DND-41 (cell line): ENCODE data around the gene SLC38A8.
A peak's percentile ranks its signal among the peaks of the same experiment; 100 is the strongest.

Experiments
- ATAC-seq: fragments of 200-7000 bp; cut with Tn5 transposase; 3 replicates; pipeline ENCODE4 v1.9.1; 2021; ENCODE audit warnings: low read depth; ENCODE audit not compliant: insufficient read depth
- DNase-seq: peaks from one replicate; pipeline ENCODE4 v3.0.0-alpha.2; 2020
- H2AFZ ChIP-seq: 2 replicates; pipeline ENCODE4 v1.6.0; 2012; ENCODE audit warnings: low read depth, low read length
- H3K27ac ChIP-seq: 2 replicates; pipeline ENCODE4 v1.5.1; 2012; ENCODE audit warnings: low read length, inconsistent platforms
- H3K27me3 ChIP-seq: fragments of 200-600 bp; sonication (generic); 2 replicates; pipeline ENCODE4 v1.6.0; 2012; ENCODE audit warnings: low read length, mild to moderate bottlenecking, inconsistent platforms; ENCODE audit not compliant: insufficient read depth, poor library complexity
- H3K36me3 ChIP-seq: 2 replicates; pipeline ENCODE4 v1.5.1; 2012; ENCODE audit warnings: low read length, inconsistent platforms; ENCODE audit not compliant: insufficient read depth
- H3K4me1 ChIP-seq: 2 replicates; pipeline ENCODE4 v1.5.1; 2012; ENCODE audit warnings: mild to moderate bottlenecking, low read length; ENCODE audit not compliant: insufficient read depth
- H3K4me2 ChIP-seq: 2 replicates; pipeline ENCODE4 v1.6.0; 2012; ENCODE audit warnings: mild to moderate bottlenecking, moderate library complexity, low read length, inconsistent platforms; ENCODE audit not compliant: insufficient read depth
- H3K4me3 ChIP-seq, 2 experiments: fragments of 200-600 bp in 1 of 2; shearing (Covaris generic) in 1 of 2; 2 replicates each; pipeline ENCODE4 v1.5.1; 2012 to 2016; ENCODE audit warnings: inconsistent platforms in 2 of 2, low read length in 2 of 2, mild to moderate bottlenecking in 2 of 2, low read depth in 1 of 2, moderate library complexity in 1 of 2
- H3K79me2 ChIP-seq: 2 replicates; pipeline ENCODE4 v1.6.0; 2012; ENCODE audit warnings: low read length, inconsistent platforms; ENCODE audit not compliant: insufficient read depth
- H3K9ac ChIP-seq: 2 replicates; pipeline ENCODE4 v1.6.0; 2012; ENCODE audit warnings: low read depth, mild to moderate bottlenecking, inconsistent platforms, low read length, moderate library complexity
- H3K9me3 ChIP-seq: 2 replicates; pipeline ENCODE4 v1.5.1; 2012; ENCODE audit warnings: low read length, moderate library complexity, mild to moderate bottlenecking, inconsistent platforms; ENCODE audit not compliant: insufficient read depth, severe bottlenecking
- H4K20me1 ChIP-seq: 2 replicates; pipeline ENCODE4 v1.6.0; 2012; ENCODE audit warnings: low read length; ENCODE audit not compliant: insufficient read depth
- CTCF ChIP-seq: IDR thresholded peaks from 2 replicates; pipeline ENCODE4 v1.5.1; 2012; ENCODE audit warnings: borderline replicate concordance, low read length, moderate library complexity, mild to moderate bottlenecking; ENCODE audit not compliant: poor library complexity, severe bottlenecking; ENCODE audit errors: extremely low read depth
- EZH2 ChIP-seq: IDR thresholded peaks from 3 replicates; pipeline ENCODE4 v1.6.1; 2012; ENCODE audit warnings: borderline replicate concordance, low read depth, mild to moderate bottlenecking, moderate library complexity, low read length, inconsistent platforms; ENCODE audit not compliant: severe bottlenecking

The SLC38A8 gene

DNA sequence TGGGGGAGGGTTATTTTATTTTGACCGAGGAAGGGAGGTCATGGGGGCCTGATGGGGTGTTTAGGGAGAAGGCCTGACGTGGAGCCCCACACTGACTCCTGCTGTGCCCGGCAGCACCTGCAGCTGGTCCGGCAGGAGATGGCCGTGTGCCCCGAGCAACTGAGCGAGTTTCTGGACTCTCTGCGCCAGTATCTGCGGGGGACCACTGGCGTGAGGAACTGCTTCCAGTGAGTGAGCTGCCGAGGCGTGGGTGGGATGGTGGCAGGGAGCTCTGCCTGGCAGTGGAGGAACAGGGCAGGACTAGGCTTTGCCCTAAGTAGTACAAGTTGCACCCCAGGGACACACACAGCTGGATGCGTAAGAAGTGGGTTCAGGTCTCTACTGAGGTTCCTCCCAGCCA lies 44.5 kb downstream of the SLC38A8 start:
- Histone ChIP-seq H3K4me3 (no peak overlapping the region), H3K79me2 (no peaks in the 10 kb centered on the region), H3K9ac (no peak overlapping the region), H3K4me1 (no peaks in the 10 kb centered on the region), H3K4me2 (no peak overlapping the region), H3K27ac (no peak overlapping the region), H3K27me3 (peaks cover 21% of the 10 kb centered on the region), H4K20me1 (no peaks in the 10 kb centered on the region), H3K36me3 (no peaks in the 10 kb centered on the region), H2AFZ (no peak overlapping the region), H3K9me3 (no peaks in the 10 kb centered on the region)
- DNase-seq, result no peak
- TF ChIP-seq EZH2 (no peak), CTCF (no peak)
- ATAC-seq, result no peak

GRCh38 chr16:83996481-83997252 lies 45.9 kb downstream of the SLC38A8 start:
- Histone ChIP-seq H3K27ac (no peak overlapping the region), H3K4me2 (no peak overlapping the region), H4K20me1 (no peaks in the 10 kb centered on the region), H3K9ac (no peak overlapping the region), H3K4me3 (no peak overlapping the region), H3K36me3 (no peaks in the 10 kb centered on the region), H3K4me1 (no peaks in the 10 kb centered on the region), H3K9me3 (no peaks in the 10 kb centered on the region), H2AFZ (no peak overlapping the region), H3K27me3 (peaks cover 13% of the 10 kb centered on the region), H3K79me2 (no peaks in the 10 kb centered on the region)
- TF ChIP-seq EZH2 (no peak), CTCF (peak; percentile 28)
- no peak for DNase-seq
- ATAC-seq, result no peak

DNA sequence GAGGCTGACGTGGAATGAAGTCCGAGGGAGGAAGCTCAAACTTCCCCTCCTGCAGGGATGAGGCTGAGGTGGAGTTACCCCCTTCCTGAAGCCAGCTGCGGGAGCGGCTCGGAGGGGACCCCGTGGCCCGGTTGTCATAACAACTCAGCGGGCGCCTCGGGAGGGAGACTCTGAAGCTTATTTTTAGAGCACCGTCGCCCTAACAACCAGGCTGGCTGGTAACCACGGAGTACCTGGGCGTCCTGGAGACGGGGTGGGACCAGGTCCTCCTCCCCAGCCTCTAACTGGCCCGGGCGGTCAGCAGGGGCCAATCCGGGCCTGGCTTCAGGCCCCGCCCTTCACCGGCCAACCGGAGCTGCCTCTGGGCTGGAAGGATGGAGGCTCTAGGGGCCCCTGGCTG lies 46.8 kb downstream of the SLC38A8 start:
- Histone ChIP-seq H3K9me3 (no peaks in the 10 kb centered on the region), H3K9ac (no peak overlapping the region), H3K4me3 (no peak overlapping the region), H2AFZ (no peak overlapping the region), H3K4me1 (no peaks in the 10 kb centered on the region), H3K79me2 (no peaks in the 10 kb centered on the region), H3K27ac (no peak overlapping the region), H3K36me3 (no peaks in the 10 kb centered on the region), H4K20me1 (no peaks in the 10 kb centered on the region), H3K27me3 (peaks cover 13% of the 10 kb centered on the region), H3K4me2 (no peak overlapping the region)
- DNase-seq, result no peak
- ATAC-seq, result no peak
- no peak for TF ChIP-seq CTCF
- no peak for TF ChIP-seq EZH2

DNA sequence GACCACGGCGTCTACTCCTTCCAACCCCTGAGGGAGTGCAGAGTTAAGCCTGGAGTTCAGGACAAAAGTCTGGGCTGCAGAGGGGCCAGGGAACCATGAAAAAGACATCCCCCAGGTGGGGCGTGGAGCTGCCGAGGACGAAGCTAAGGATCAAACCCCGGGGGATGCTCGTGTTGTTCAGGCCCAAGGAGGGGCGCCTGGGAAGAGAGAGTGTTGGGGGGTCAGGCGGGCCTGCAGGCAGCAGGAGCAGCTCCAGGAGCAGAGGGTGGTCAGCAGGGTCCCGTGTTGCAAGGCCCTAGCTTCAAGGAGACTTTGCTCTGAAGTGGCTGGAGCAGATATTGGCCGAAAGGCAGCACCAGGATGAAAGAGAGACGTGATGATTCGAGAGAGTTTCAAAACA lies 47.9 kb downstream of the SLC38A8 start:
- no peak overlapping the region for H3K27ac ChIP-seq
- no peaks in the 10 kb centered on the region for H4K20me1 ChIP-seq
- H3K4me3 ChIP-seq, result no peak overlapping the region
- H3K79me2 ChIP-seq, result no peaks in the 10 kb centered on the region
- no peaks in the 10 kb centered on the region for H3K9me3 ChIP-seq
- H3K9ac ChIP-seq, result no peak overlapping the region
- no peak overlapping the region for H2AFZ ChIP-seq
- no peaks in the 10 kb centered on the region for H3K36me3 ChIP-seq
- no peak overlapping the region for H3K4me2 ChIP-seq
- DNase-seq, result no peak
- TF ChIP-seq EZH2 (no peak), CTCF (no peak)
- no peak for ATAC-seq
- peaks cover 13% of the 10 kb centered on the region for H3K27me3 ChIP-seq
- H3K4me1 ChIP-seq, result no peaks in the 10 kb centered on the region
